HFF-Myc (cell line): ENCODE results near the gene ALDOA.

ENCODE experiments used
- DNase-seq: peaks from one replicate; pipeline ENCODE4 v3.0.0-alpha.2; 2011; ENCODE audit warnings: low read depth; ENCODE audit errors: extremely low read depth
- H3K4me3 ChIP-seq: replicated peaks from 2 replicates; pipeline ENCODE4 v1.5.1; 2011; ENCODE audit warnings: low read depth, mild to moderate bottlenecking, control low read depth, low read length
- TF ChIP-seq, protein P1 (sequence below): IDR thresholded peaks from 2 replicates; pipeline ENCODE4 v1.5.1; 2012; ENCODE audit warnings: mild to moderate bottlenecking, low read depth, low read length, control low read depth; ENCODE audit errors: missing control alignments

Gene ALDOA

DNA sequence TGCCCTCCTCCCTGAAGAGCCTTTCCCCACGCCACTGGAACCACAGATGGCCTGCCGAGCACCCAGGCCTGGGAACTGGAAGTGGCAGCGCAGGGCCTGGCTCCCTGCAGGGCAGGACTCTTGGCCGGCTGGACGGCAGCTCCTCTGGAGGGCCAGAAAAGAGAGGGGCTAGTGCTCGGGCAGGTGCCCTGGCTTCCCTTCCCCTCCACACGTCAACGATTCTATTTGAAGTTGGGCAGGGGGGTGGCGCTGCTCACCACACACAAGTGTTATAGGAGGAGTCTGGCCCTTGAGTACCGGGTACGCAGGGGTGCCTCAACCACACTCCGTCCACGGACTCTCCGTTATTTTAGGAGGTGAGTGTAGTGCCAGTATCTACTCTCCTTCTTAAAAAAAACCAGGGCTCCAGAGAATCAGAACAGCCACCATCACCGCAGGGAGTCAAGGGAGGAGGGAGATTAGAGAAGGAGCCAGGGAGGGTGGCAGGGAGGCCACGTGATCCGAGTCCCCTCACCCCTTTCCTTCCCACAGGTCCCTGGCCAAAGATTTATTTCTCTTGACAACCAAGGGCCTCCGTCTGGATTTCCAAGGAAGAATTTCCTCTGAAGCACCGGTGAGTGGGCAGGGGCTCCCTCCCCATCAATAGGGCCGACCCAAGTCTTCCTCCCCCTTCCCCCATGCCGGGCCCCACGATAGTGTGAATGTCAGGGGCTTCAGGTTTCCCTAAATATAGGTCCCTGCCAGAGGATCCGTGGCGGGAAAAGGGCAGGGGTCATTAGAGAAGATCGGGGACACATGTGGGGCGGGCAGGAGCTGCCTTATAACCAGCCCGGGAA is 1.4 kb upstream of the ALDOA start:
- peak overlapping the region; percentile 96 for H3K4me3 ChIP-seq
- DNase-seq = no peak
- TF ChIP-seq, protein P1, sequence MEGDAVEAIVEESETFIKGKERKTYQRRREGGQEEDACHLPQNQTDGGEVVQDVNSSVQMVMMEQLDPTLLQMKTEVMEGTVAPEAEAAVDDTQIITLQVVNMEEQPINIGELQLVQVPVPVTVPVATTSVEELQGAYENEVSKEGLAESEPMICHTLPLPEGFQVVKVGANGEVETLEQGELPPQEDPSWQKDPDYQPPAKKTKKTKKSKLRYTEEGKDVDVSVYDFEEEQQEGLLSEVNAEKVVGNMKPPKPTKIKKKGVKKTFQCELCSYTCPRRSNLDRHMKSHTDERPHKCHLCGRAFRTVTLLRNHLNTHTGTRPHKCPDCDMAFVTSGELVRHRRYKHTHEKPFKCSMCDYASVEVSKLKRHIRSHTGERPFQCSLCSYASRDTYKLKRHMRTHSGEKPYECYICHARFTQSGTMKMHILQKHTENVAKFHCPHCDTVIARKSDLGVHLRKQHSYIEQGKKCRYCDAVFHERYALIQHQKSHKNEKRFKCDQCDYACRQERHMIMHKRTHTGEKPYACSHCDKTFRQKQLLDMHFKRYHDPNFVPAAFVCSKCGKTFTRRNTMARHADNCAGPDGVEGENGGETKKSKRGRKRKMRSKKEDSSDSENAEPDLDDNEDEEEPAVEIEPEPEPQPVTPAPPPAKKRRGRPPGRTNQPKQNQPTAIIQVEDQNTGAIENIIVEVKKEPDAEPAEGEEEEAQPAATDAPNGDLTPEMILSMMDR = no peak

DNA sequence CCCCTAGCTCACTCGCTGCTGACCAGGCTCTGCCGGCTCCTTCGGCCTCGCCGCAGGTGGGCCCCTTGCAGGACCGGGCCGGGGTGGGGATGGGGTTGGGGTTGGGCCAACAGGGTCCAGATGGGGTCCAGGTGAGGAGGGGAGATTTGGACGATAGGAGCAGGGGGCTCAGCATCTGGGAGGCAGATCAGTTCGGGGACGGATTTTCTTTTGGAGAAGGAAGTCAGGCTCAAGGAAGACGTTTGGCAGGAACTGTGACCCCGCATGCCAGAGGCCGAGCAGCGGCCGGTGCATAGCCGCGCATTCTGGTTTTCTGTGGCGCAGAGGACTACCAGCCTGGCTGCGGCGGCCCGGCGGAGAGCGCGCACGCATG is 845 bp upstream of the ALDOA start:
- TF ChIP-seq, protein P1 = no peak
- H3K4me3 ChIP-seq = peak overlapping the region; percentile 96
- DNase-seq = no peak

DNA sequence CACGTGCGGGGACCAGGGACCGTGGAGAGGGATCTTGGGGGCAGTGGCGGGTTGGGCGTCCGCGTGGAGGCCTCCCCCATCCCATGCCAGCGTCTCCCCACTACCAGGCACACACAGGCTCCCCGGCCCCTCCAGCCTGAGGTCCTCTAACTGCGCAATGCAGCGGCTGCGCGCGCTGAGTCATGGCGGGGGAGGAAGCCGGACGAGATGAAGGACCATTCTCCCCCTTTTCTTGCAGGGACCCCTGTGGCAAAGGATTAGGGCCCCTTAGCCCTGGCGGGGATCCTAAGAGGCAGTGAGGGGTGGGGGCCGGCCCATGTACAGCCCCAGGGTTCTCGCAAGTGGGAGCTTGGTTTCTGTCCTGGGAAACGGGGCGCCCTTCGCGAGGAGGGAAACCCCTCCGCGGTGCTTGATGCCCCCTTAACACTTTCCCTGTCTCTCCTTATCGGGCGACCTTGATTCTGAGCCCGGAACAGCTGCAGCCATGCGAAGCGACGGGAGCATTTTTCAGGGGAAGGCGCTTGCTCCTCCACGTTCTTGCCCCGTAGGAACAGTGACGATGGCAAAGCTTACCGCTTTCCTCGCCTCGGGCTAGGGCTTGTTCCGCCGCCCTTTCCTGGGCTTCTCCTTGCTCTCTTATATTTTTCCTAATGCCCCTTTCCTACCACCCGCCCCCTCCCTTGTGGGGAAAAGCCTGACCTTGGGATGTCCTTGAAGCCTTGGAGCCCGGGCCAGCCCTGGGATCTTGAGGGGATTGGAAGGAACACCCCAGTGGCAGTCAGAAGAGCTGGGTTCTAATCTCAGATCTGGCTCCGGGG is 592 bp downstream of the ALDOA start:
- TF ChIP-seq, protein P1 = no peak
- peak overlapping the region; percentile 96 for H3K4me3 ChIP-seq
- no peak for DNase-seq

DNA sequence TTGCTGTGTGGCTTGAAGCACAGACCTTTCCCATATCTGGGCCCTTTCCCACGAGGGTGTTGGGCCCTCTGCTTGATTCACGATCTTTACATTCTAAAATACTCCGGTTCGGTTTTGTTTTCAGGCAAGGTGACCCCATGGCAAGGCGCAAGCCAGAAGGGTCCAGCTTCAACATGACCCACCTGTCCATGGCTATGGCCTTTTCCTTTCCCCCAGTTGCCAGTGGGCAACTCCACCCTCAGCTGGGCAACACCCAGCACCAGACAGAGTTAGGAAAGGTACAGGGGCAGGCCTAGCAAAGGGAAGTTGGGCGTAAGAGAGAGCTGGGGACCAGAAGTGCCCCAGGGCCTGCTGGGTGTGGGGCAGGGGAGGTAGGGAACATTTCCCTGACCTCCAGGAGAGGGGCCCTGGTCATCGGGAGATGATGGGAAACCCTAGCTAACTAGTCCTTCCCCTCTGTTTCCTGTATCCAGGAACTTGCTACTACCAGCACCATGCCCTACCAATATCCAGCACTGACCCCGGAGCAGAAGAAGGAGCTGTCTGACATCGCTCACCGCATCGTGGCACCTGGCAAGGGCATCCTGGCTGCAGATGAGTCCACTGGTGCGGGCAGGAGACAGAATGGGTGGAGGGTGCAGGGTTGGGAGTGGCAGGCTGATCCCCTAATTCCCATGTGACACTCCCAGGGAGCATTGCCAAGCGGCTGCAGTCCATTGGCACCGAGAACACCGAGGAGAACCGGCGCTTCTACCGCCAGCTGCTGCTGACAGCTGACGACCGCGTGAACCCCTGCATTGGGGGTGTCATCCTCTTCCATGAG is 1.4 kb downstream of the ALDOA start:
- peak overlapping the region; percentile 96 for H3K4me3 ChIP-seq
- TF ChIP-seq, protein P1 = no peak
- DNase-seq = no peak

DNA sequence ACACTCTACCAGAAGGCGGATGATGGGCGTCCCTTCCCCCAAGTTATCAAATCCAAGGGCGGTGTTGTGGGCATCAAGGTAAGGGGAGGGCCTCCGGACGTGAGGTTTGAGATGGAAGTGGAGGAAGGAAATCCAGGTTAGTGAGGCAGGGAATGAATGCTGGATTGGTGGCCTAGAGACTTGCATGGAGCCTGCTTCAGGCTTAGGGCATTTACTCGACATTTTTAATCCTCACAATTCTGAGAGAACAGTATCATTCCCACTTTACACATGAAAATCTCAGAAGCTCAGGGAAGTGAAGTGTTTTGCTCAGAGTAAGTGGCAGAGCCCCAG is 2.0 kb downstream of the ALDOA start:
- H3K4me3 ChIP-seq = peak overlapping the region; percentile 96
- TF ChIP-seq, protein P1 = no peak
- no peak for DNase-seq

DNA sequence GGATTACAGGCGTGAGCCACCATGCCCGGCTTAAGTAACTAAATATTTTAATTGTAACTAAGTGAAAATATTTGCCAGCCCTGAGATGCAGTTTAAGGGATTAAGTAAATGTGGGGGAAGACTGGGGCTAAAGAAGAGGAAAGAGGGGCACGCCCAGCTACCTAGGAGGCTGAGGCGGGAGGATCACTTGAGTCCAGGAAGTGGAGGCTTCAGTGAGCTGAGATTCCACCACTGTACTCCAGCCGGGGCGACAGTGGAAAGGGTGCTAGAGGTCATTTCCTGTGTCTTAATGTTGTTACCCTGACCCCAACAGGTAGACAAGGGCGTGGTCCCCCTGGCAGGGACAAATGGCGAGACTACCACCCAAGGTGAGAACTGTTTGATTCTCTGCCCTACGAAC is 2.8 kb downstream of the ALDOA start:
- H3K4me3 ChIP-seq = peak overlapping the region; percentile 8; the same call in 1 of the 2 replicates
- no peak for DNase-seq
- TF ChIP-seq, protein P1 = no peak
